HEK293T (cell line): ENCODE results near the gene GBE1.

Experiments used
- BHLHE40 ChIP-seq: fragments of 450-650 bp; IDR thresholded peaks from 2 replicates; pipeline ENCODE4 v1.6.1; 2016; ENCODE audit warnings: mild to moderate bottlenecking, moderate library complexity, borderline replicate concordance
- ELF4 ChIP-seq: fragments of 450-650 bp; IDR thresholded peaks from 2 replicates; pipeline ENCODE4 v1.6.1; 2017; ENCODE audit warnings: antibody characterized with exemption
- FOXK2 ChIP-seq: fragments of 450-650 bp; IDR thresholded peaks from 2 replicates; pipeline ENCODE4 v1.6.1; 2016; ENCODE audit warnings: mild to moderate bottlenecking
- TARDBP ChIP-seq: fragments of 450-650 bp; IDR thresholded peaks from 2 replicates; pipeline ENCODE4 v1.6.1; 2016

DNA sequence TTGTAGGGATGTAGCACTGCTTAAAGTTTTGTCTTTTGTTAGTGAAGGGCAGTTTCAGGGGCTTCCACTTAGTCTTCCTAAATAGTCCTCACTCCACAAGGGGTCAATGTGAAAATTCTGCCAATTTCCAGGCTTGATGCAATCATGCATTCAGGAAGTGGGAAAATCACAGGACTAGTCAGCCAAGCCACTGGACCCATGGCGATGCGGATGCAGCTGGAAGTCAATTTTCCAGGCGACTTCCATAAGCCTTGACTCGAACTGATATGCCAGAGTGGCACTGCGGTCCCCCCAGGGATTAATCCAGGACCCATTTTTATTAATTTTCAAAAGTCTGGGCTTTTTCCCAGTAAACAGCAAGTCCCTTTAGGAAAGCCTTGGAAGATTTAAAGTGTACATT lies 26.1 kb downstream of the GBE1 start:
- TF ChIP-seq ELF4 (no peak), BHLHE40 (no peak), TARDBP (no peak), FOXK2 (no peak)
